ENCODE results near the gene ABCC3. TPM values are rescaled to one million over a fixed set of nuclear protein-coding genes. Genes with fewer than 3 reads are reported as not detected.

The ABCC3 gene
- total and polyA plus RNA-seq, 9 of the 15 experiments (the other 6 are each of a cell fraction or from before 2014, with no cell fraction given), result 0.03 to 1.6 (median 0.42) TPM; not detected in 5

GRCh38 chr17:50619489-50619888 is 15.2 kb upstream of the ABCC3 start (continued):
- TF ChIP-seq CHD7 (IDR thresholded peaks at IDR 0.05; ENCODE audit: low read depth, low read length) (no peak), GTF2A2 (tag; IDR thresholded peaks at IDR 0.05) (no peak), CBX2 (IDR thresholded peaks at IDR 0.05; ENCODE audit: insufficient read depth, low read length, poor library complexity, severe bottlenecking) (no peak), BCLAF1 (IDR thresholded peaks at IDR 0.05; ENCODE audit: borderline replicate concordance in 1 of 2, control insufficient read depth in 1 of 2, low read depth in 2 of 2, low read length in 1 of 2) (no peak), ZNF431 (CRISPR knock-in tag; IDR thresholded peaks at IDR 0.05) (no peak), ZNF212 (CRISPR knock-in tag; IDR thresholded peaks at IDR 0.05) (no peak), SIN3A (IDR thresholded peaks at IDR 0.05; ENCODE audit: borderline replicate concordance in 2 of 2, control insufficient read depth in 1 of 2, low read depth in 2 of 2, low read length in 2 of 2) (no peak)
